Neural progenitor cell (in vitro differentiated cells): ENCODE measurements around the gene NTM.

Experiments
- EZH2 ChIP-seq: fragments of 200-600 bp; sonication (generic); IDR thresholded peaks from 2 replicates; pipeline ENCODE4 v1.6.1; 2017; ENCODE audit warnings: antibody characterized with exemption, mild to moderate bottlenecking, moderate library complexity
- EZH2phosphoT487 ChIP-seq: fragments of 200-600 bp; sonication (generic); IDR thresholded peaks from 2 replicates; pipeline ENCODE4 v1.6.1; 2017; ENCODE audit warnings: antibody characterized with exemption
- TF ChIP-seq, protein P1 (sequence below): fragments of 200-600 bp; sonication (generic); IDR thresholded peaks from 2 replicates; pipeline ENCODE4 v1.5.1; 2017; ENCODE audit warnings: antibody characterized with exemption, mild to moderate bottlenecking

- TF ChIP-seq, protein P1, sequence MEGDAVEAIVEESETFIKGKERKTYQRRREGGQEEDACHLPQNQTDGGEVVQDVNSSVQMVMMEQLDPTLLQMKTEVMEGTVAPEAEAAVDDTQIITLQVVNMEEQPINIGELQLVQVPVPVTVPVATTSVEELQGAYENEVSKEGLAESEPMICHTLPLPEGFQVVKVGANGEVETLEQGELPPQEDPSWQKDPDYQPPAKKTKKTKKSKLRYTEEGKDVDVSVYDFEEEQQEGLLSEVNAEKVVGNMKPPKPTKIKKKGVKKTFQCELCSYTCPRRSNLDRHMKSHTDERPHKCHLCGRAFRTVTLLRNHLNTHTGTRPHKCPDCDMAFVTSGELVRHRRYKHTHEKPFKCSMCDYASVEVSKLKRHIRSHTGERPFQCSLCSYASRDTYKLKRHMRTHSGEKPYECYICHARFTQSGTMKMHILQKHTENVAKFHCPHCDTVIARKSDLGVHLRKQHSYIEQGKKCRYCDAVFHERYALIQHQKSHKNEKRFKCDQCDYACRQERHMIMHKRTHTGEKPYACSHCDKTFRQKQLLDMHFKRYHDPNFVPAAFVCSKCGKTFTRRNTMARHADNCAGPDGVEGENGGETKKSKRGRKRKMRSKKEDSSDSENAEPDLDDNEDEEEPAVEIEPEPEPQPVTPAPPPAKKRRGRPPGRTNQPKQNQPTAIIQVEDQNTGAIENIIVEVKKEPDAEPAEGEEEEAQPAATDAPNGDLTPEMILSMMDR = no peak
- no peak for TF ChIP-seq EZH2
- no peak for TF ChIP-seq EZH2phosphoT487
These were observed 884.5 kb downstream of the NTM start for GRCh38 chr11:132254906-132255305.
